ENCODE measurements around the gene HSPBAP1.
"Not testable (repeated sequence)": the region's sequence is repeated elsewhere in the genome, so short reads cannot be mapped to it uniquely, and the experiment has no call there.

Gene HSPBAP1

DNA sequence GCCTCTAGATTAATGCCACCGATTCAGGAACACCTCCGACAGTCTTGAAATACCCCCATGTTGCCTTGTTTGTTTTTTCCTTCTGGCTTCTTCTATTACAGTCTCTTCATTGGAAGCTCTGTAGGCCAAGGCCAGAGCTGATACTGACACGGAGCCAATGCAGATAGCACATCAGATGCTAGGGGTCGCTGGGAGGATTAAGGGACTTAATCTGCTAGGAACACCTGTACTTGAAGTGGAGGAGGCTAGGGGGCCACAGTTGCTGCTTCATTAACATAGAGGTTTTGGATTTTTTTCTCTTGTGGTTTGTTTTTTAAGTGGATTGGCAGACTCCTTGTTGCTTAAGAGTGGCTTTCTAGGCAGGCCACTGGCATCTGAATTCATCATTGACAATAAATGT, 63.4 kb downstream of the HSPBAP1 start:
- no peak for DNase-seq

DNA sequence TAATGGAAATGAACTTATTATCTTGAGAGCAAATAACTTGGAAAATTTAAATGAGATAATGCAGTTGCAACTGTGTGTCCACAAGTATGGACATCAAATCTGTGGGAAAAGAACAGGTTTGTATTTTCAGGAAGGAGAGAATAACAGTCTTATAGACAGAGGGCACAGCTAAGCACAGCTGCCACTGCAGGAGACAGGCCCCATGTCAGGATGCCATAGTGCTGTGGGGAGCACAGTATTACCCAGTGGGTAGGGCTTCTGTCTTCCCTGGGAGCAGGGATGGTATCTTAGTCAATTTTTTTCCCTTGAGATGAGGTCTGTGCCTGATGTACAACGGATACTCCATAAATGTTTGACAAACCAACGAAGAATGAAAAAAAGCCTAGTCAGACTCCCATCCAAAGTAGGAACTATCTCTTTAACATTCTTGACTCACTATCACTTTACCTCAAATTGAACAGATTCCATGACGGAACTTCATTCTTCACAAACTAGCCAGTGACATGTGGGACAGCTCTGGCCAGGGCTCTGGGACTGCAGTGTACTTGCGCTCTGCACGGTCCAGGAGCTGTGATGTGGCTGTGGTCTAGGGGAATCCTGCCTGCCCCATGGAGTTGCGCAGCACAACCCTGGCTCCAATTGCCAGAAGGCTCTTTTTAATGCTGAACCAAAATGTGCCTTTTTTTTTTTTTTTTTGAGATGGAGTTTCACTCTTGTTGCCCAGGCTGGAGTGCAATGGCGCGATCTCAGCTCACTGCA, 64.7 kb downstream of the HSPBAP1 start:
- DNase-seq = no peak

DNA sequence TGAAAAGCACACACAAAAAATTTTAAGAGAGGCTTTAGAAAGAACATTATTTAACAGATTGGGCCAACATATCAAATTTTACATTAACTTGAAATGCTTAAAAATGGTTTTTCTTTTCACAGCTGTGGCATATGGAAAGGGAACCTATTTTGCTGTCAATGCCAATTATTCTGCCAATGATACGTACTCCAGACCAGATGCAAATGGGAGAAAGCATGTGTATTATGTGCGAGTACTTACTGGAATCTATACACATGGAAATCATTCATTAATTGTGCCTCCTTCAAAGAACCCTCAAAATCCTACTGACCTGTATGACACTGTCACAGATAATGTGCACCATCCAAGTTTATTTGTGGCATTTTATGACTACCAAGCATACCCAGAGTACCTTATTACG, 65.4 kb downstream of the HSPBAP1 start:
- no peak for DNase-seq

DNA sequence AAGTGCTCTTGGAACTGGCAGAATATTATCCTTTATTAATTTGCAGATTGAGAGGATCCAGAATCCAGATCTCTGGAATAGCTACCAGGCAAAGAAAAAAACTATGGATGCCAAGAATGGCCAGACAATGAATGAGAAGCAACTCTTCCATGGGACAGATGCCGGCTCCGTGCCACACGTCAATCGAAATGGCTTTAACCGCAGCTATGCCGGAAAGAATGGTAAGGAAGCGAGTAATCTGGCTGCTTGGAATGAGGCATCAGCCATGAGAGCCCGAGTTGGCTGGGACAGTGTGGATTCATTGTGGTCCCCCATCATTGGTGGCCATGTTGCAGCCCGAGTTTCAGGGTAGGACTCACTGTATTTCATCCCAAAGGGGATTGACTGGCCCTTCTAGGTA, 65.9 kb downstream of the HSPBAP1 start:
- no peak for DNase-seq

DNA sequence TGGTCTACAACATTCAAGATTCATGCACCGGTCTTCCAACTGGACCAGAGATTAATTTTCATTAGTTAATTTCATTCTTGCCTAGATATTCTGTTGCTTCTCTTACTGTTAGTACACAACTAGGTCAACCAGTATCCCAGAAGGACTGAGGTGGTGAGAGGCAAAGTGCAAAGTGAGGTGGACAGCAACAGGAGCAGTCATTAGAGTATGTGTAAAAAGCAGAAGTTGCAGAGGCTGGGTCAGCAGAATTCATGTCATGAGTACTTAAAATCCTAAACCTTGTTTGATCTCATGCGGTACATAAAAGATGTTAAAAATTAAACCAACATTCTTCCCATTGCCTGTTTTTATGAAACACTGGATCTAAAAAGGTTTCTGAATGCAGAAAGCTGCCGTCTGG, 66.3 kb downstream of the HSPBAP1 start:
- no peak for DNase-seq

DNA sequence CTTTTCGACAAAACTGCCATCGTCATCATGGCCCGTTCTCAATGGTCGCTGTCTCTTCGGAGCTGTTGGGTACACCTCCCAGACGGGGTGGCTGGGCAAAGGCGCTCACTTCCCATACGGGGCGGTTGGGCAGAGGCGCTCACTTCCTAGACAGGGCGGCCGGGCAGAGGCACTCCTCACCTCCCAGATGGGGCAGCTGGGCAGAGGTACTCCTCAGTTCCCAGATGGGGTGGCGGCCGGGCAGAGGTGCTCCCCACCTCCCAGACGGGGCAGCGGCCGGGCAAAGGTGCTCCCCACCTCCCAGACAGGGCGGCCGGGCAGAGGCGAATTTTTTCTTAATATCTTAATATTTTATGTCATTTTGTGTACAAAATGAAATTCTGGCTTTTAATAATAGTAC, 68.5 kb downstream of the HSPBAP1 start:
- no peak for DNase-seq

DNA sequence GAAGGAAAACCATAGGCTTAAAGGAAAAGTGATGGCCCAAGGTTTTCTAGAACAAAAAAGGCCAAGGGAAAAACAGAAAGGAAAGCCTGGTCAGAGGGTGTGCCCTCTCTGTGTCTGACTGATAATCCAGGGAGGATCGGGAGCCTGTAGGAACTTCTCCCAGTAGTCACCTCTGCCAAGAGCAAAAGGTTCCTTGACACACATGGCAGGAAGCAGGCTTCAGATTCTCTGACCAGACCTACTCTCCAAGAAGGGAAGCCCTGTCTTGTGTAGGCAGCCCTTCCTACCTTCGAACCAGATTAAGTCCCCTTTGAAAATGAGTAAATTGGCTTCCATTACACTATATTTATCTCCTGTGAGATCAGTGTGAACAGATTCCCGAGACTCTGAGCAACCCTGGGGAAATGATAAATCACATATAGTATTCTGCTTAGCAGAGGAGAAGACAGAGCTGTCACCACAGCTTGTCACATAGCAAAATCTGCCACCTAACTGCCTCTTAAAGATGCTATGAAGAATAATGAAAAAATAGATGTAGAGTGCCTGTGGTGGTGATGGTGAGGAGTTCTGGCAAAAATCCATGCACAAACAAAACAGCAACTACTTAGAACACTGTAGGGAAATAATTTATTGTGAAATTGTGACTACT, 74.2 kb downstream of the HSPBAP1 start:
- DNase-seq = no peak

DNA sequence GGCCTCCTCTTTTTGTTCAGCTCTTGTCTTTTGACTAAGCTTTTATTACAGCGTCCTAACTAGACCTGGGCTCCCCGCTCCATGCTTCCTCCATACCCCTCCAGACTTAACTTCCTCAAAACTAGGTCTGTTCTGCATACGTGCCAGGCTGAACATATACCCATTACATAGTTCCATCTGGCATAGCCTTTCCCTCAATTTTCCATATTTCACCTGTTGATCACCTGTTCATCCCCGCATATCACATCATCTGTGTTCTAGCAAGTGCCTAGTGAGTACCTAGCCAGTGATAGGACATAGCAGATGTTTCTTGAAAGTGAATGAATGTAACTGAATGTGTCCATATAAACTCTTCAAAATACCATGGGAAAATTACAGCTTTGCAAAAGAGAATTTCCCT, 77.0 kb downstream of the HSPBAP1 start:
- no peak for DNase-seq

DNA sequence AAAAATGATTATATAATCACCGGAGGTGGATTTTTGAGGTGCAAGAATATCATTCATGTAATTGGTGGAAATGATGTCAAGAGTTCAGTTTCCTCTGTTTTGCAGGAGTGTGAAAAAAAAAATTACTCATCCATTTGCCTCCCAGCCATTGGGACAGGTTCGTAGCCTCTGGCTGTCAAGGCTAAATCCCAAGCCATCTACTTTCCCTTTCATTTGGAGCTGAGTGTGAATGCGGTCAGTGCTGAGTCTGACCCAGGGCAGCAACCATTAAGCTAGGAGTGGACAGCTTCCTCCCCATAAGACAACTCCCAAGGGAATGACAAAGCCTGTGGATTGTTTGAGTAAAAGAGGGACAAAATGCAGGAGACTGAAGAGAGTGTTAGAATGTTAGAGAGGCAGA, 79.4 kb downstream of the HSPBAP1 start:
- no peak for DNase-seq

DNA sequence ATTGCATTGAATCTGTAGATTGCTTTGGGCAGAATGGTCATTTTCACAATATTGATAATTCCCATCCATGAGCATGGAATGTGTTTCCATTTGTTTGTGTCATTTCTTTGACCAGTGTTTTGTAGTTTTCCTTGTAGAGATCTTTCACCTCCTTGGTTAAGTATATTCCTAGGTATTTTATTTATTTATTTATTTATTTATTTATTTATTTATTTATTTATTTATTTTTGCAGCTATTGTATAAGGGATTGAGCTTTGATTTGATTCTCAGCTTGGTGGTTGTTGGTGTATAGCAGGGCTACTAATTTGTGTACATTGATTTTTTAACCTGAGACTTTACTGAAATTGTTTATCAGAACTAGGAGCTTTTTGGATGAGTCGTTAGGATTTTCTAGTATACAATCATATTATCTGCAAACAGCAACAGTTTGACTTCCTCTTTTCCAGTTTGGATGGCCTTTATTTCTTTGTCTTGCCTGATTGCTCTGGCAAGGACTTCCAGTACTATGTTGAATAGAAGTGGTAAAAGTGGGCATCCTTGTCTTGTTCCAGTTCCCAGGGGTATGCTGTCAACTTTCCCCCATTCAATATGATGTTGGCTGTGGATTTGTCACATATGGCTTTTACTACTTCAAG, 82.9 kb downstream of the HSPBAP1 start:
- DNase-seq = not testable (repeated sequence)

DNA sequence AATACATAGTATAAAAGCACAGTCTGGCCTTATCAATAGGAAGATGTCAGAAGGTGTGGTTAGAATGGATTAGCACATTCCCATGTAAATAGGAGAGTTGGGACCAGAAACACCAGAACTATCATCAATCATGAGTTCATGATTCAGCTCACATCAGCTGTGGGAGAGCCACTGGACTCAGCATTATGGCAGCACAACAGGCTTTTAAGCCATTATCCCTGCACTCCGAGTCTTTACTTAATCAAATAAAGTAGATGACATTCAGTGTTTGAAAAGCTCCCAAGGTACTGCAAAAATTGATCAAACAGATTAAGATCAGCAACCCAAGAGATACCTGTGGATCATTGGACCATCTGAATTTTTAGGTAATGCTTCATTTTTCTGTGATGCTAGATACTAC, 88.3 kb downstream of the HSPBAP1 start:
- no peak for DNase-seq

DNA sequence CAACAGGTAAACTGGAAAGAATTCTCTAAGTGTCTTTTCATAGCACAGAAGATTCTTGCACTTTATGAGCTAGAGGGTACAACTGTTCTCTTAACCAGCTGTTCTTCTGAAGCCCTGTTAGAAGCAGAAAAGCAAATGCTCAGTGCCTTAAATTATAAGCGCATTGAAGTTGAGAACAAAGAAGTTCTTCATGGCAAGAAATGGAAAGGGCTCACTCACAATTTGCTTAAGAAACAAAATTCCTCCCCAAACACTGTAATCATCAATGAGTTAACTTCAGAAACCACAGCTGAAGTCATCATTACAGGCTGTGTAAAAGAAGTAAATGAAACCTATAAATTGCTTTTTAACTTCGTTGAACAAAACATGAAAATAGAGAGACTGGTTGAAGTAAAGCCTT, 93.4 kb downstream of the HSPBAP1 start:
- no peak for DNase-seq

DNA sequence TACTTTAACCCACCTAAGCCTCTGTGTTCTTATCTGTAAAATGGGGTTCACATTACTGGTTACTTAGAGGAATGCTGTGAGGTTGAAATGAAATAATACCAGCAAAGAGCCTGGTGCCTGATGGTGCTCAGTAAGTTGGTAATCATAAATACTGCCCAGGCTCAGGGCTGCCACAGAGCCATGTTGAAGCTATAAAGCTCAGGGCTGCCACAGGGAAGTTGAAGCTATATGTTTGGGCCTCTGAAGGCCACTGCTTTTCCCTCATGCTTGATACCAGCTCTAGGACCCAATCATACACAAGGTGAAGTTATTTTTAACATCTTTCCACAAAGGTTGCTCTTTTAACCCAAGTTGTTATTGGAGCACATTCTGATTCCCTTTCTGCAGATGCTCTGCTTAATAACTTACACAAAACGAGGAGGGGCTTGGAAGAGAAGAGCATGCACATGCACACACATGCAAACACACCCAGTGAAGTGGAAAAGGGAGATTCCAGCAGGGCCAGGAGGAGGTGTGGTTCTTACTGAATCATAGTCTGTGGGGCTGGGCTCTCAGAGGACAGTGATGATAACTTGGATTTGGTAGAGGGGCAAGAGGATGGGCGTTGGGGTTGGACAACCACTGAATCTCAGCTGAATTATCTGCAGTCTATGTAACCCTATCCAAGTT, 95.5 kb downstream of the HSPBAP1 start:
- no peak for DNase-seq

DNA sequence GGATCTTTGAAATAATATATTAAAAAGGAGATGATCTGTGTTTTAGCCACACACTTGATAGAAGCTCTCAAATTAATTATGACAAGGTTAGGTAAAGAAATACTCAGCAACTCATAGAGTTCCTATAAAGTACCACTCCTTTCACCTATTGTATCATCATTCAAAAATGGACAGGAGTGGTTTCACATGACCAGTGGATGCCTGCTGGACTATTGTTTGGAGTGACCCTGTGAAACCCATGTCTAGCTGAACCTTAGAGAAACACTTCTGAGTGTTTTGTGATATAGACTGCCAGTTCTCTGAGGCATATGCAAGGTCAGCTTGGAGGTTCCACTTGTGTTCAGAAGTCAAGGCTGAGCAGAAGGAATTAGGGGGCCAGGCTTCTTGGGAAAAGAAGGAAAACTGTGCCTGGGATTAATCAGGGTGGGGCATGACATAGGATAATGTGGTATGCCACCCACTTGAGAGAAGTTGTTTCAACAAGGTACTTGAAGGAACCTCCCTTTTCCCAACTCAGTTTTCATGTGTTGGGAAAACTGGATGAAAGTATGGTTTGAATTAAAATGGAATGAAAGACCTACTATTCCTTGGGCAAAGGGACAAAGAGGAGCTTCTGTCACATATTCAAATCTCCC, 97.6 kb downstream of the HSPBAP1 start:
- DNase-seq = no peak

DNA sequence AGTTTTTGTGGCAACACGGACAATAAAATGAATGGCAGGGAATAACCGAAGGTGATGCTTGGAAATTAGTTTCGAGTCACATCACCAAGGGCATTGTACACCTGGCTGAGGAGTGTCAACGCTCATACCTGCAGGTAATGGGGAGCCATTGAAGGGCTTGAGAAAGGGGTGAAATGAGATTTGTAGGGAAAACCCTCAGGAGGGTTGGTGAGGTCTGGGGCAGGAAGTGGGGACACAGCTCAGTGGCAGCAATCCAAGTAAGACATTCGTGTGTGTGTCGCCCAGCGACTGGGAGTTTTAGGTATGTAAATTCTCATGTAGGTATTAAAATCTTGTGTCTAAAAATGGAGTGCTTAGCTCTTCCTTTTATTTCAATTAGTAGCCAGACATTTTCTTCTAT, 98.7 kb downstream of the HSPBAP1 start:
- DNase-seq = no peak

DNA sequence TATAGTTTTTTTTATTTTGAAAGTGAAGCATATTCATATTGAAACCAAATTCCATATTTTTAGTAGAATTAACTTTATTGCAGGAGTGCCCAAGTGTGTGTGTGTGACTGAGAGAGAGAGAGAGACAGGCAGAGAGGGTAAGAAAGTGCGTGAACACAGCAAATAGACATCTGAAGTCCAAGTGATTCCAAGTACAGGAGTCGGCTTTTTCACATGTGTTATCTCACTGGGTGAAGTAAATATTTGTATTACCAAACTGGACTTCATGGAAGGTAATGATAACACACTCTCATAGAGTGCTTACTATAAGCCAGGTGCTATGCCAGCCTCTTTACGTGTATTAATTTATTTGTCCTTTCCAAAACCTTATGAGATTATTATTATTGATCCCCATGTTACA, 101.0 kb downstream of the HSPBAP1 start:
- DNase-seq = no peak

DNA sequence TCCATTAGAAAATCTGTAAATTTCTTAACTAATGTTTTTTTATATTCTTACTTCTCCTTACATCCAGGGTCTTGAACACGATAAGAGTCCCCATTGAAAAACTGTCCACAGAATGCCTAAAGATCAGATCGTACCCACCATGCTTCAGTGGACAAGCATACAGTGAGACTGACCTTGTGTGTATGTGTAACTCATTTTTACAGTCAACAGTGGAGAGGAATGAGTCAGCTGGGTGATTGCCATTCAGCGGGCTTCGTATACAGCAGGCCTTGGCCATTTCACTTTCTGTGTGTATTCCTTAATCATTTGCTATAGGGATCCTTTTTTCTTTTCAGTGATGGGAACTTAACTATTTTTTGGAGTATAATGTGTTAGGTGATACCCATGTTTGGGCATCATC, 102.4 kb downstream of the HSPBAP1 start:
- DNase-seq = no peak

DNA sequence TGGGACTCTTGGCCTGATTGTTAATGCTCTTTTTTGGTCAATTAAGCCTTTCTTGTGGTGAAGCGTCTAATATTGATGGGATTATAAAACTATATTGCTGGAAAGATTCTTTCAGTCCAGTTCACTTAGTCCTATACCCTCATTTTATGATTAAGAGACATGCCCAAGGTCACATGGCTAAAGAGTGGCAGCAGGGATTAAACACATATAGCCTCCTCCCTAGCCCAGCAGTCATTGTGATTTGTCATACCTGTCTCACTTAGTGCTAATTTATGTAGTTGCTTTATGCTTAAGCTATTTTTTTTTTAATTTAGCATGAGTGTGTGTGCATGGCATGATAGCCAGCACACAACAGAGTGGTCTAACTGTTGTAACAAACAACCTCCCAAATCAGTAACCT, 103.5 kb downstream of the HSPBAP1 start:
- DNase-seq = no peak

Data from NCI-H526 treated with DMSO at 0.1 percent for 48 hours (cell line).